SK-N-SH treated with all-trans-retinoic acid at 6 μM for 48 hours (cell line): ENCODE results near the gene GPR132.

Experiments
- ATAC-seq: fragments of 200-7000 bp; cut with Tn5 transposase; 3 replicates; pipeline ENCODE4 v1.9.1; 2020; ENCODE audit warnings: mild to moderate bottlenecking, moderate library complexity
- ARNTL ChIP-seq: fragments of 450-650 bp; formaldehyde crosslinking; IDR thresholded peaks from 2 replicates; pipeline ENCODE4 v1.5.0; 2020; ENCODE audit warnings: low read depth, mild to moderate bottlenecking, moderate library complexity, borderline replicate concordance
- BACH2 ChIP-seq: fragments of 250-450 bp; sonication (Bioruptor Pico); IDR thresholded peaks from 2 replicates; pipeline ENCODE4 v1.9.0; 2021; ENCODE audit warnings: mild to moderate bottlenecking, borderline replicate concordance
- CSDC2 ChIP-seq: fragments of 250-450 bp; sonication (Bioruptor Pico); IDR thresholded peaks from 2 replicates; pipeline ENCODE4 v1.5.0; 2020; ENCODE audit warnings: mild to moderate bottlenecking, moderate library complexity
- OSR1 ChIP-seq: fragments of 250-450 bp; sonication (Bioruptor Pico); IDR thresholded peaks from 2 replicates; pipeline ENCODE4 v1.8.0; 2022; ENCODE audit warnings: moderate library complexity, mild to moderate bottlenecking, inconsistent platforms
- PPARA ChIP-seq: fragments of 250-450 bp; sonication (Bioruptor Pico); IDR thresholded peaks from 2 replicates; pipeline ENCODE4 v1.5.0; 2020; ENCODE audit warnings: mild to moderate bottlenecking, borderline replicate concordance
- RARB ChIP-seq: fragments of 250-450 bp; sonication (Bioruptor Pico); IDR thresholded peaks from 2 replicates; pipeline ENCODE4 v1.8.0; 2021; ENCODE audit warnings: mild to moderate bottlenecking, moderate library complexity
- SNAI2 ChIP-seq: fragments of 250-450 bp; sonication (Bioruptor Pico); IDR thresholded peaks from 2 replicates; pipeline ENCODE4 v1.5.0; 2020; ENCODE audit warnings: mild to moderate bottlenecking, moderate library complexity
- ZC3H10 ChIP-seq: fragments of 250-450 bp; sonication (Bioruptor Pico); IDR thresholded peaks from 2 replicates; pipeline ENCODE4 v1.5.1; 2021; ENCODE audit warnings: mild to moderate bottlenecking, moderate library complexity
- ZFP30 ChIP-seq: fragments of 450-650 bp; formaldehyde crosslinking; IDR thresholded peaks from 2 replicates; pipeline ENCODE4 v1.5.0; 2022; ENCODE audit warnings: mild to moderate bottlenecking, moderate library complexity
- ZNF70 ChIP-seq: fragments of 450-650 bp; formaldehyde crosslinking; IDR thresholded peaks from 2 replicates; pipeline ENCODE4 v1.5.0; 2020; ENCODE audit warnings: mild to moderate bottlenecking, moderate library complexity
- ZNF8 ChIP-seq: fragments of 450-650 bp; formaldehyde crosslinking; IDR thresholded peaks from 2 replicates; pipeline ENCODE4 v1.5.0; 2020; ENCODE audit warnings: mild to moderate bottlenecking, moderate library complexity
- TF ChIP-seq, protein P1 (sequence below): fragments of 250-450 bp; sonication (Bioruptor Pico); IDR thresholded peaks from 2 replicates; pipeline ENCODE4 v1.8.0; 2020; ENCODE audit warnings: mild to moderate bottlenecking, moderate library complexity, borderline replicate concordance
- TF ChIP-seq, protein P2 (sequence below): fragments of 250-450 bp; sonication (Bioruptor Pico); IDR thresholded peaks from 2 replicates; pipeline ENCODE4 v1.5.1; 2021; ENCODE audit warnings: mild to moderate bottlenecking, moderate library complexity
- TF ChIP-seq, protein P3 (sequence below): fragments of 250-450 bp; sonication (Bioruptor Pico); IDR thresholded peaks from 2 replicates; pipeline ENCODE4 v1.8.0; 2021; ENCODE audit warnings: low read depth, mild to moderate bottlenecking, moderate library complexity, borderline replicate concordance
- TF ChIP-seq, protein P4 (sequence below): fragments of 250-450 bp; sonication (Bioruptor Pico); IDR thresholded peaks from 2 replicates; pipeline ENCODE4 v1.5.0; 2020; ENCODE audit warnings: mild to moderate bottlenecking, moderate library complexity

The GPR132 gene

DNA sequence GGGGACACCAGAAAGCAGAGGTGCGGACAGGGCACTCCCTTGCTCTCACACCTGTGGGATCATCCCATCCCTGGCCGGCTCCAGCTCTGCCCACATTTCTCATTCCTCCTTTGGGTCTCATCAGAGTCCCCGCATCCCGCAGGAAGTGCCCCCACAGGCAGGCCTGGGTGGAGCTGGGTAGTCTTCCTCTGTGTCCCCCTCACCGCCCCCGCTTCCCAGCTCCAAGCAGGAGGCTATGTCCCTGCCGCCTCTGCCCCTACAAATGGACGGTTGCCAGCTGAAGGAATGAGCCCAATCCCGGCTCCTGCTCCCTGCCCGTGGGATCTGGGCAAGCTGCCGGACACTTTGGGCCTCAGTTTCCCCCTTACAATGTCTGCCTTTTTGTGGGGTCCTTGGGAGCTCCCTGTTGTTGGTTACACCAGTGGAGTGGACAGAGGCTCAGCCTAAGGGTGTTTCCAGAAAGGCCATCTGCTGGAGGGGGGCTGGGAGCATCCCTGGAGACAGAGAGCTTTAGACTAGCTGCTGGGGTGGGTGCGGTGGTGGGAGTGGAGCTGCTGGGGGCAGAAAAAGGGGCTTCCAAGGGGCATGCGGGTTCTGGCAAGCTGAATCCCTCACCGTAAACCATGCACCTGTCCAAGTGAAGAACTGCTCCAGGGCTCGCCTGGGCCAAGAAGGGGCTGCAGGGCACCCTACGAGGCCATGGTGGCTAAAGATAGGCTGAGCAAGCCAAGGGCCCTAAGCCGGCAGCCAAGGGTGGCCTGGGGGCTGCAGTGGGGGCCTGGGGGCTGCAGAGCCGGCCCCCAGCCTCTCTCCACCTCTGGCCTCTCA, 7.9 kb upstream of the GPR132 start:
- no peak for ATAC-seq

DNA sequence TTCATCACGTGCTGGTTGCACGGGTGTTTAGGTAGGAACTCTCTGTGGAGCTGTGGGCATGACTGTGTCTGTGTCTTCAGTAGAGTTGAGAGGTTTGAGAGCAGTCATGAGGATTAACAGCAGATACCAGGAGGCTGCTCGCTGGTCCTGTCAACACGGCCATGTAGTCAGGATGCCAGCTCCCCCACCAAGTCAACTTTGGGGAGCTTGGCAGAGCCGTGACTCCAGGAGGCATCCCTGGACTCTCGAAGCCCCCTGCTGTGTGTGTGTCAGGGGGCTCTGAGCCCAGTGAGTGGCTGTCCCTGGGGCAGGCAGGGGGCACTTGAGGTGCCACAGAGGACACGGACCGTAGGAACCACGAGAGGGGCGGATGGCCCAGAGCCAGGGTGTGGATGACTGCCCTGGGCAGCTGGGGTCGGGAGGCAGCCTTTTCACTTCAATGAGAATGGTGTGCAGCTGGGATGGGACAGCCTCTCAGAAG, 7.2 kb upstream of the GPR132 start:
- TF ChIP-seq, protein P1, sequence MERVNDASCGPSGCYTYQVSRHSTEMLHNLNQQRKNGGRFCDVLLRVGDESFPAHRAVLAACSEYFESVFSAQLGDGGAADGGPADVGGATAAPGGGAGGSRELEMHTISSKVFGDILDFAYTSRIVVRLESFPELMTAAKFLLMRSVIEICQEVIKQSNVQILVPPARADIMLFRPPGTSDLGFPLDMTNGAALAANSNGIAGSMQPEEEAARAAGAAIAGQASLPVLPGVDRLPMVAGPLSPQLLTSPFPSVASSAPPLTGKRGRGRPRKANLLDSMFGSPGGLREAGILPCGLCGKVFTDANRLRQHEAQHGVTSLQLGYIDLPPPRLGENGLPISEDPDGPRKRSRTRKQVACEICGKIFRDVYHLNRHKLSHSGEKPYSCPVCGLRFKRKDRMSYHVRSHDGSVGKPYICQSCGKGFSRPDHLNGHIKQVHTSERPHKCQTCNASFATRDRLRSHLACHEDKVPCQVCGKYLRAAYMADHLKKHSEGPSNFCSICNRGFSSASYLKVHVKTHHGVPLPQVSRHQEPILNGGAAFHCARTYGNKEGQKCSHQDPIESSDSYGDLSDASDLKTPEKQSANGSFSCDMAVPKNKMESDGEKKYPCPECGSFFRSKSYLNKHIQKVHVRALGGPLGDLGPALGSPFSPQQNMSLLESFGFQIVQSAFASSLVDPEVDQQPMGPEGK (CRISPR knock-in tag): no peak
- TF ChIP-seq, protein P2, sequence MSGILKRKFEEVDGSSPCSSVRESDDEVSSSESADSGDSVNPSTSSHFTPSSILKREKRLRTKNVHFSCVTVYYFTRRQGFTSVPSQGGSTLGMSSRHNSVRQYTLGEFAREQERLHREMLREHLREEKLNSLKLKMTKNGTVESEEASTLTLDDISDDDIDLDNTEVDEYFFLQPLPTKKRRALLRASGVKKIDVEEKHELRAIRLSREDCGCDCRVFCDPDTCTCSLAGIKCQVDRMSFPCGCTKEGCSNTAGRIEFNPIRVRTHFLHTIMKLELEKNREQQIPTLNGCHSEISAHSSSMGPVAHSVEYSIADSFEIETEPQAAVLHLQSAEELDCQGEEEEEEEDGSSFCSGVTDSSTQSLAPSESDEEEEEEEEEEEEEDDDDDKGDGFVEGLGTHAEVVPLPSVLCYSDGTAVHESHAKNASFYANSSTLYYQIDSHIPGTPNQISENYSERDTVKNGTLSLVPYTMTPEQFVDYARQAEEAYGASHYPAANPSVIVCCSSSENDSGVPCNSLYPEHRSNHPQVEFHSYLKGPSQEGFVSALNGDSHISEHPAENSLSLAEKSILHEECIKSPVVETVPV (CRISPR knock-in tag): no peak
- TF ChIP-seq ZNF8: no peak
- TF ChIP-seq, all 23 proteins: peak for 0

More for the DNA sequence above, 7.9 kb upstream of the GPR132 start:
- TF ChIP-seq ARNTL (no peak), ZNF8 (no peak), ZC3H10 (CRISPR knock-in tag) (no peak), CSDC2 (CRISPR knock-in tag) (no peak)
- TF ChIP-seq, protein P3, sequence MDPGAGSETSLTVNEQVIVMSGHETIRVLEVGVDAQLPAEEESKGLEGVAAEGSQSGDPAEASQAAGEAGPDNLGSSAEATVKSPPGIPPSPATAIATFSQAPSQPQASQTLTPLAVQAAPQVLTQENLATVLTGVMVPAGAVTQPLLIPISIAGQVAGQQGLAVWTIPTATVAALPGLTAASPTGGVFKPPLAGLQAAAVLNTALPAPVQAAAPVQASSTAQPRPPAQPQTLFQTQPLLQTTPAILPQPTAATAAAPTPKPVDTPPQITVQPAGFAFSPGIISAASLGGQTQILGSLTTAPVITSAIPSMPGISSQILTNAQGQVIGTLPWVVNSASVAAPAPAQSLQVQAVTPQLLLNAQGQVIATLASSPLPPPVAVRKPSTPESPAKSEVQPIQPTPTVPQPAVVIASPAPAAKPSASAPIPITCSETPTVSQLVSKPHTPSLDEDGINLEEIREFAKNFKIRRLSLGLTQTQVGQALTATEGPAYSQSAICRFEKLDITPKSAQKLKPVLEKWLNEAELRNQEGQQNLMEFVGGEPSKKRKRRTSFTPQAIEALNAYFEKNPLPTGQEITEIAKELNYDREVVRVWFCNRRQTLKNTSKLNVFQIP (CRISPR knock-in tag): no peak
- TF ChIP-seq, protein P1 (CRISPR knock-in tag): no peak

DNA sequence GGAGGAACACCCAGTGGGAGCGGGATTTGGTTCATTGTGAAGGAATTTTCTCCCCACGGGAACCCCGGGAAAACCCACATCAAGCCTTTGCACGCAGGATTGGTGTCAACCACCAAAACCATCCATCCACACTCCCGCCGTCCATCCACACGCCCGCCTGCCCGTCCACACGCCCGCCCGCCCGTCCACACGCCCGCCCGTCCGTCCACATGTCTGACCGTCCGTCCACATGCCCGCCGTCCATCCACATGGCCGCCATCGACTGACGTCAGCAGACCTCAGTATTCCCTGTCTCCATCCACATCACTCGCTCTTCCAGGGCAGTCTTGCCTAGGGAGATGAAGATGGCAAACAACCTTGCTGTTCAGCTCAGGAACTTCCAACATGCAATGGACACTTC, 6.7 kb upstream of the GPR132 start:
- TF ChIP-seq BACH2 (CRISPR knock-in tag) (no peak), ZC3H10 (CRISPR knock-in tag) (no peak), ARNTL (no peak), RARB (CRISPR knock-in tag) (no peak), PPARA (CRISPR knock-in tag) (no peak), ZFP30 (CRISPR knock-in tag) (no peak), ZNF70 (CRISPR knock-in tag) (no peak), OSR1 (CRISPR knock-in tag) (no peak), SNAI2 (CRISPR knock-in tag) (no peak)
- TF ChIP-seq, protein P4, sequence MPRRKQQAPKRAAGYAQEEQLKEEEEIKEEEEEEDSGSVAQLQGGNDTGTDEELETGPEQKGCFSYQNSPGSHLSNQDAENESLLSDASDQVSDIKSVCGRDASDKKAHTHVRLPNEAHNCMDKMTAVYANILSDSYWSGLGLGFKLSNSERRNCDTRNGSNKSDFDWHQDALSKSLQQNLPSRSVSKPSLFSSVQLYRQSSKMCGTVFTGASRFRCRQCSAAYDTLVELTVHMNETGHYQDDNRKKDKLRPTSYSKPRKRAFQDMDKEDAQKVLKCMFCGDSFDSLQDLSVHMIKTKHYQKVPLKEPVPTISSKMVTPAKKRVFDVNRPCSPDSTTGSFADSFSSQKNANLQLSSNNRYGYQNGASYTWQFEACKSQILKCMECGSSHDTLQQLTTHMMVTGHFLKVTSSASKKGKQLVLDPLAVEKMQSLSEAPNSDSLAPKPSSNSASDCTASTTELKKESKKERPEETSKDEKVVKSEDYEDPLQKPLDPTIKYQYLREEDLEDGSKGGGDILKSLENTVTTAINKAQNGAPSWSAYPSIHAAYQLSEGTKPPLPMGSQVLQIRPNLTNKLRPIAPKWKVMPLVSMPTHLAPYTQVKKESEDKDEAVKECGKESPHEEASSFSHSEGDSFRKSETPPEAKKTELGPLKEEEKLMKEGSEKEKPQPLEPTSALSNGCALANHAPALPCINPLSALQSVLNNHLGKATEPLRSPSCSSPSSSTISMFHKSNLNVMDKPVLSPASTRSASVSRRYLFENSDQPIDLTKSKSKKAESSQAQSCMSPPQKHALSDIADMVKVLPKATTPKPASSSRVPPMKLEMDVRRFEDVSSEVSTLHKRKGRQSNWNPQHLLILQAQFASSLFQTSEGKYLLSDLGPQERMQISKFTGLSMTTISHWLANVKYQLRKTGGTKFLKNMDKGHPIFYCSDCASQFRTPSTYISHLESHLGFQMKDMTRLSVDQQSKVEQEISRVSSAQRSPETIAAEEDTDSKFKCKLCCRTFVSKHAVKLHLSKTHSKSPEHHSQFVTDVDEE (CRISPR knock-in tag): no peak
- TF ChIP-seq, protein P3 (CRISPR knock-in tag): no peak
- no peak for ATAC-seq

More for the DNA sequence above, 7.2 kb upstream of the GPR132 start:
- ATAC-seq: no peak
